B cell (primary cell): ENCODE data around the gene FOXI2.

ENCODE experiments used
- EZH2 ChIP-seq: IDR thresholded peaks from 2 replicates; pipeline ENCODE4 v1.6.1; 2012; ENCODE audit warnings: borderline replicate concordance, low read depth, mild to moderate bottlenecking, moderate library complexity, low read length; ENCODE audit not compliant: insufficient read depth, poor library complexity, severe bottlenecking
- TF ChIP-seq, protein P1 (sequence below): fragments of 200-600 bp; IDR thresholded peaks from one replicate; pipeline ENCODE4 v1.8.0; 2022; ENCODE audit warnings: antibody characterized with exemption, mild to moderate bottlenecking

GRCh38 chr10:127755753-127756152, 18.8 kb downstream of the FOXI2 start:
- TF ChIP-seq, protein P1, sequence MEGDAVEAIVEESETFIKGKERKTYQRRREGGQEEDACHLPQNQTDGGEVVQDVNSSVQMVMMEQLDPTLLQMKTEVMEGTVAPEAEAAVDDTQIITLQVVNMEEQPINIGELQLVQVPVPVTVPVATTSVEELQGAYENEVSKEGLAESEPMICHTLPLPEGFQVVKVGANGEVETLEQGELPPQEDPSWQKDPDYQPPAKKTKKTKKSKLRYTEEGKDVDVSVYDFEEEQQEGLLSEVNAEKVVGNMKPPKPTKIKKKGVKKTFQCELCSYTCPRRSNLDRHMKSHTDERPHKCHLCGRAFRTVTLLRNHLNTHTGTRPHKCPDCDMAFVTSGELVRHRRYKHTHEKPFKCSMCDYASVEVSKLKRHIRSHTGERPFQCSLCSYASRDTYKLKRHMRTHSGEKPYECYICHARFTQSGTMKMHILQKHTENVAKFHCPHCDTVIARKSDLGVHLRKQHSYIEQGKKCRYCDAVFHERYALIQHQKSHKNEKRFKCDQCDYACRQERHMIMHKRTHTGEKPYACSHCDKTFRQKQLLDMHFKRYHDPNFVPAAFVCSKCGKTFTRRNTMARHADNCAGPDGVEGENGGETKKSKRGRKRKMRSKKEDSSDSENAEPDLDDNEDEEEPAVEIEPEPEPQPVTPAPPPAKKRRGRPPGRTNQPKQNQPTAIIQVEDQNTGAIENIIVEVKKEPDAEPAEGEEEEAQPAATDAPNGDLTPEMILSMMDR, result no peak
- TF ChIP-seq EZH2, result no peak
